ENCODE results near the gene MUC5B.

DNA sequence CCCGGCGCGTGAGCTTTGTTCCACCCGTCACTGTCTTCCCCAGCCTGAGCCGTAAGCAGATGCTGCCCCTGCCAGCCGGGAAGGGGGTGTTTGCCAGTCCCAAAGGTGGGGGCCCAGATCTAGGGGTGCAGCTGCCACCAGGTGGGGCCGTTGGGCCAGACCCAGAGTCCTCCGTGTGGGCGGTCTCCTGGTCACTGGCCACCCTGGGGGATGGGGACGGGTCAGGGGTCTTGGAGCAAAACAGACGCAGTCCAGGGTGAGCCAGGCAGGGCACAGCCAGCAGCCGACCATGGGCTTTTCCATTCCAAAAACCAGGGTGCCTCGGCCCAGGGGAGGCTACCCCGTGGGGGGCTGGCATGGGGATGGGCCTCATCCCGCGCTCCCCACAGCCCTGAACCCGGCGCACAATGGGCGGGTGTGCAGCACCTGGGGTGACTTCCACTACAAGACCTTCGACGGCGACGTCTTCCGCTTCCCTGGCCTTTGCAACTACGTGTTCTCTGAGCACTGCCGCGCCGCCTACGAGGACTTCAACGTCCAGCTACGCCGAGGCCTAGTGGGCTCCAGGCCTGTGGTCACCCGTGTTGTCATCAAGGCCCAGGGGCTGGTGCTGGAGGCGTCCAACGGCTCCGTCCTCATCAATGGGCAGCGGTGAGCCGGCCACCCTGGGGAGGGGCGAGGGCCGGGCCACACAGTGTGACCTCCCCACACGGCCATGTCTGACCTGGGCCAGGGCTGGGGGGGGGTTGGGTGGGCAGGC, 3.5 kb downstream of the MUC5B start:
- TF ChIP-seq POLR2A (IDR thresholded peaks at IDR 0.05; ENCODE audit: low read depth, low read length) = no peak
- TF ChIP-seq TAF1 (IDR thresholded peaks at IDR 0.05; ENCODE audit: low read depth, low read length) = no peak
- TF ChIP-seq POLR2AphosphoS5 (IDR thresholded peaks at IDR 0.05; ENCODE audit: low read depth, low read length) = no peak
